Loucy (cell line): ENCODE results near the gene ATP5PD.

Source experiments
- H2AFZ ChIP-seq: fragments of 200-600 bp; sonication (generic); 2 replicates; pipeline ENCODE4 v1.6.0; 2016; ENCODE audit warnings: antibody characterized with exemption, mild to moderate bottlenecking, low read length, moderate library complexity
- H3F3A ChIP-seq: fragments of 200-600 bp; 2 replicates; pipeline ENCODE4 v1.6.0; 2016; ENCODE audit warnings: antibody characterized with exemption, low read depth, mild to moderate bottlenecking
- H3K27me3 ChIP-seq: fragments of 200-600 bp; sonication (generic); 2 replicates; pipeline ENCODE4 v1.6.1; 2014; ENCODE audit warnings: low read length, mild to moderate bottlenecking; ENCODE audit not compliant: insufficient read depth, poor library complexity, severe bottlenecking
- H3K36me3 ChIP-seq: fragments of 200-600 bp; sonication (generic); 2 replicates; pipeline ENCODE4 v1.6.1; 2016; ENCODE audit warnings: low read length; ENCODE audit not compliant: insufficient read depth
- H3K4me1 ChIP-seq: fragments of 200-600 bp; sonication (generic); 2 replicates; pipeline ENCODE4 v1.5.1; 2014; ENCODE audit warnings: low read length, mild to moderate bottlenecking; ENCODE audit not compliant: insufficient read depth, poor library complexity, severe bottlenecking
- H3K4me2 ChIP-seq: fragments of 200-600 bp; sonication (generic); 2 replicates; pipeline ENCODE4 v1.6.0; 2014; ENCODE audit warnings: antibody characterized with exemption, low read length, low read depth, mild to moderate bottlenecking; ENCODE audit not compliant: poor library complexity, severe bottlenecking
- H3K4me3 ChIP-seq: fragments of 200-600 bp; sonication (generic); 2 replicates; pipeline ENCODE4 v1.5.1; 2014; ENCODE audit warnings: low read length, mild to moderate bottlenecking, mixed read lengths; ENCODE audit not compliant: poor library complexity, severe bottlenecking
- H3K79me2 ChIP-seq: fragments of 200-600 bp; sonication (generic); 2 replicates; pipeline ENCODE4 v1.6.1; 2014; ENCODE audit warnings: low read length; ENCODE audit not compliant: insufficient read depth
- H3K9ac ChIP-seq: fragments of 200-600 bp; sonication (generic); 2 replicates; pipeline ENCODE4 v1.6.0; 2014; ENCODE audit warnings: mild to moderate bottlenecking, low read depth, low read length, moderate library complexity; ENCODE audit not compliant: poor library complexity, severe bottlenecking
- H3K9me2 ChIP-seq: fragments of 200-600 bp; sonication (generic); replicated peaks from 2 replicates; pipeline ENCODE4 v1.6.1; 2016; ENCODE audit warnings: low read depth, low read length, mixed read lengths
- H3K9me3 ChIP-seq: fragments of 200-600 bp; sonication (generic); 2 replicates; pipeline ENCODE4 v1.6.1; 2014; ENCODE audit warnings: mild to moderate bottlenecking, antibody characterized with exemption, low read length, low read depth; ENCODE audit not compliant: insufficient read depth
- H4K20me1 ChIP-seq: fragments of 200-600 bp; sonication (generic); 2 replicates; pipeline ENCODE4 v1.6.0; 2014; ENCODE audit warnings: antibody characterized with exemption, low read length, mild to moderate bottlenecking; ENCODE audit not compliant: insufficient read depth, poor library complexity, severe bottlenecking
- CTCF ChIP-seq: fragments of 200-600 bp; sonication (generic); conservative IDR thresholded peaks from 2 replicates; pipeline ENCODE4 v1.5.1; 2014; ENCODE audit warnings: mild to moderate bottlenecking, antibody characterized with exemption, low read length
- EZH2phosphoT487 ChIP-seq: fragments of 200-600 bp; IDR thresholded peaks from 2 replicates; pipeline ENCODE4 v1.6.1; 2018; ENCODE audit warnings: antibody characterized with exemption, mild to moderate bottlenecking, moderate library complexity, borderline replicate concordance

Gene ATP5PD

GRCh38 chr17:75065562-75066151, 18.9 kb upstream of the ATP5PD start:
- H3K9me2 ChIP-seq, result no peaks in the 10 kb centered on the region
- H3F3A ChIP-seq, result no peaks in the 10 kb centered on the region
- no peaks in the 10 kb centered on the region for H3K27me3 ChIP-seq
- H2AFZ ChIP-seq, result no peak overlapping the region
- TF ChIP-seq EZH2phosphoT487, result no peak
- no peak for TF ChIP-seq CTCF
- no peak overlapping the region for H3K4me3 ChIP-seq
- no peak overlapping the region for H3K4me2 ChIP-seq
- no peaks in the 10 kb centered on the region for H3K9me3 ChIP-seq
- H3K4me1 ChIP-seq, result peaks cover 9% of the 10 kb centered on the region
- no peaks in the 10 kb centered on the region for H4K20me1 ChIP-seq
- H3K36me3 ChIP-seq, result peaks cover 41% of the 10 kb centered on the region; the same call in 1 of the 2 replicates
- H3K9ac ChIP-seq, result no peak overlapping the region
- H3K79me2 ChIP-seq, result no peaks in the 10 kb centered on the region

GRCh38 chr17:75064867-75065561, 18.2 kb upstream of the ATP5PD start:
- Histone ChIP-seq H3K79me2 (no peaks in the 10 kb centered on the region), H3K27me3 (no peaks in the 10 kb centered on the region), H3F3A (no peaks in the 10 kb centered on the region), H3K36me3 (peaks cover 42% of the 10 kb centered on the region; the same call in 1 of the 2 replicates), H3K4me2 (no peak overlapping the region), H3K4me3 (no peak overlapping the region), H3K9me3 (no peaks in the 10 kb centered on the region), H2AFZ (no peak overlapping the region), H3K9ac (no peak overlapping the region), H3K4me1 (peaks cover 9% of the 10 kb centered on the region), H4K20me1 (no peaks in the 10 kb centered on the region), H3K9me2 (no peaks in the 10 kb centered on the region)
- no peak for TF ChIP-seq EZH2phosphoT487
- TF ChIP-seq CTCF, result no peak

- Histone ChIP-seq H3K79me2 (no peaks in the 10 kb centered on the region), H2AFZ (no peak overlapping the region), H3K9me3 (no peaks in the 10 kb centered on the region), H3K4me2 (no peak overlapping the region), H3K27me3 (no peaks in the 10 kb centered on the region), H3K4me3 (no peak overlapping the region), H3F3A (no peaks in the 10 kb centered on the region), H4K20me1 (no peaks in the 10 kb centered on the region), H3K9ac (no peak overlapping the region), H3K9me2 (no peaks in the 10 kb centered on the region), H3K4me1 (peaks cover 9% of the 10 kb centered on the region), H3K36me3 (peaks cover 47% of the 10 kb centered on the region; the same call in 1 of the 2 replicates)
- TF ChIP-seq CTCF, result no peak
- no peak for TF ChIP-seq EZH2phosphoT487
Observed at GRCh38 chr17:75064460-75064859, 17.7 kb upstream of the ATP5PD start.
